CD14-positive monocyte (primary cell): ENCODE data around the gene FUT8. TPM values are rescaled to one million over a fixed set of nuclear protein-coding genes. Genes with fewer than 3 reads are reported as not detected.
A peak's percentile ranks its signal among the peaks of the same experiment; 100 is the strongest.

ENCODE experiments used
- DNase-seq, 3 donors: peaks; one replicate each; pipeline ENCODE4 v3.0.0-alpha.2; 2011 to 2022
- H2AFZ ChIP-seq: 2 replicates; pipeline ENCODE4 v1.6.0; 2012; ENCODE audit warnings: mild to moderate bottlenecking, low read depth, low read length, inconsistent platforms; ENCODE audit not compliant: insufficient read depth, poor library complexity, severe bottlenecking
- H3K27ac ChIP-seq, 2 donors: 1 replicate in 1 of 2; 2 replicates in 1 of 2; pipeline ENCODE4 v1.5.1; 2012 to 2013; ENCODE audit warnings: low read length in 2 of 2, control low read depth in 1 of 2, inconsistent platforms in 1 of 2, low read depth in 1 of 2, mild to moderate bottlenecking in 1 of 2
- H3K27me3 ChIP-seq, 2 donors: one replicate each; pipeline versions ENCODE4 v1.6.0 to v1.6.1; 2011 to 2013; ENCODE audit warnings: low read length in 2 of 2; ENCODE audit not compliant: control insufficient read depth in 2 of 2, insufficient read depth in 2 of 2
- H3K36me3 ChIP-seq, 2 donors: replicated peaks in 1 of 2; 1 replicate in 1 of 2; 2 replicates in 1 of 2; pipeline versions ENCODE4 v1.5.1 to v1.6.1; 2012 to 2013; ENCODE audit warnings: low read length in 2 of 2, control low read depth in 1 of 2, inconsistent platforms in 1 of 2, mild to moderate bottlenecking in 1 of 2; ENCODE audit not compliant: insufficient read depth in 2 of 2, control insufficient read depth in 1 of 2
- H3K4me1 ChIP-seq, 2 donors: 1 replicate in 1 of 2; 2 replicates in 1 of 2; pipeline versions ENCODE4 v1.5.1 to v1.6.1; 2012 to 2013; ENCODE audit warnings: low read length in 2 of 2, control low read depth in 1 of 2, inconsistent platforms in 1 of 2, mild to moderate bottlenecking in 1 of 2, moderate library complexity in 1 of 2; ENCODE audit not compliant: insufficient read depth in 2 of 2, control insufficient read depth in 1 of 2
- H3K4me2 ChIP-seq: replicated peaks from 2 replicates; pipeline ENCODE3; 2012; ENCODE audit warnings: low read length, moderate library complexity, mild to moderate bottlenecking; ENCODE audit not compliant: poor library complexity, severe bottlenecking; ENCODE audit errors: extremely low read depth
- H3K4me3 ChIP-seq, 3 experiments: fragments of 200-600 bp in 1 of 3; sonication (generic) in 1 of 3; replicated peaks in 1 of 3; 1 replicate in 2 of 3; 2 replicates in 1 of 3; pipeline ENCODE4 v1.5.1; 2011 to 2013; ENCODE audit warnings: low read length in 3 of 3, mild to moderate bottlenecking in 3 of 3, control low read depth in 2 of 3, low read depth in 2 of 3, inconsistent platforms in 1 of 3, moderate library complexity in 1 of 3
- H3K79me2 ChIP-seq: 2 replicates; pipeline ENCODE4 v1.6.0; 2012; ENCODE audit warnings: mild to moderate bottlenecking, control low read depth, inconsistent platforms, low read length, moderate library complexity; ENCODE audit not compliant: insufficient read depth
- H3K9ac ChIP-seq: 2 replicates; pipeline ENCODE4 v1.6.0; 2017; ENCODE audit warnings: low read length, mild to moderate bottlenecking; ENCODE audit not compliant: insufficient read depth, poor library complexity, severe bottlenecking
- H3K9me3 ChIP-seq, 2 donors: replicated peaks in 1 of 2; 1 replicate in 1 of 2; 2 replicates in 1 of 2; pipeline versions ENCODE4 v1.5.1 to v1.6.1; 2012 to 2013; ENCODE audit warnings: low read length in 2 of 2, control low read depth in 1 of 2; ENCODE audit not compliant: control insufficient read depth in 1 of 2, insufficient read depth in 1 of 2
- H4K20me1 ChIP-seq: 2 replicates; pipeline ENCODE4 v1.6.0; 2012; ENCODE audit warnings: mild to moderate bottlenecking, low read length, control low read depth, moderate library complexity; ENCODE audit not compliant: insufficient read depth
- H3K27ac Mint-ChIP-seq, 7 donors: one replicate each; pipeline ENCODE4 v1.8.0; 2020; ENCODE audit warnings: mild to moderate bottlenecking in 7 of 7, mixed read lengths in 7 of 7, moderate library complexity in 6 of 7, inconsistent platforms in 2 of 7
- H3K27me3 Mint-ChIP-seq, 3 donors: one replicate each; pipeline ENCODE4 v1.8.0; 2021 to 2022; ENCODE audit warnings: low read depth in 3 of 3, mild to moderate bottlenecking in 3 of 3, mixed read lengths in 3 of 3, moderate library complexity in 3 of 3, inconsistent platforms in 1 of 3
- H3K36me3 Mint-ChIP-seq, 2 donors: one replicate each; pipeline ENCODE4 v1.8.0; 2020; ENCODE audit warnings: mixed read lengths in 2 of 2, inconsistent platforms in 1 of 2, mild to moderate bottlenecking in 1 of 2
- H3K4me1 Mint-ChIP-seq: one replicate; pipeline ENCODE4 v1.8.0; 2020; ENCODE audit warnings: mild to moderate bottlenecking, mixed read lengths
- H3K4me3 Mint-ChIP-seq, 2 donors: one replicate each; pipeline ENCODE4 v1.8.0; 2020; ENCODE audit warnings: mild to moderate bottlenecking in 2 of 2, mixed read lengths in 2 of 2, moderate library complexity in 1 of 2
- H3K9me3 Mint-ChIP-seq, 7 donors: one replicate each; pipeline ENCODE4 v1.8.0; 2020 to 2022; ENCODE audit warnings: mixed read lengths in 7 of 7, mild to moderate bottlenecking in 6 of 7, moderate library complexity in 6 of 7, inconsistent platforms in 2 of 7
- WGBS: methylation state at CpG from one replicate; pipeline ENCODE4 v1.1.5; 2013; ENCODE audit warnings: missing lambda C conversion rate; ENCODE audit not compliant: insufficient coverage; 5-methylcytosine and 5-hydroxymethylcytosine counted together
- intact Hi-C, 2 donors: fragments of 100-400 bp; cut with micrococcal nuclease; formaldehyde crosslinking; loops; one replicate each; pipeline versions ENCODE4 v1.15.0 to v1.15.1; 2023
- polyA plus RNA-seq, 3 donors: library from polyadenylated mRNA; depleted of rRNA in 1 of 3; unstranded in 2 of 3; stranded (reverse) in 1 of 3; fragments of 300-500 nt in 2 of 3; fragments of >200 nt in 1 of 3; fragmentation: Illumina TruSeq in 2 of 3; gene quantifications; 1 replicate in 2 of 3; 2 replicates in 1 of 3; pipeline ENCODE4 v1.2.3, GENCODE V29; 2012 to 2021
- TF ChIP-seq, protein P1 (sequence below): fragments of 200-600 bp; IDR thresholded peaks from one replicate; pipeline ENCODE4 v1.8.0; 2022; ENCODE audit warnings: antibody characterized with exemption, mild to moderate bottlenecking

FUT8 gene
- polyA plus RNA-seq, 3 donors = 1.6 to 5.1 (median 5.0) TPM

DNA sequence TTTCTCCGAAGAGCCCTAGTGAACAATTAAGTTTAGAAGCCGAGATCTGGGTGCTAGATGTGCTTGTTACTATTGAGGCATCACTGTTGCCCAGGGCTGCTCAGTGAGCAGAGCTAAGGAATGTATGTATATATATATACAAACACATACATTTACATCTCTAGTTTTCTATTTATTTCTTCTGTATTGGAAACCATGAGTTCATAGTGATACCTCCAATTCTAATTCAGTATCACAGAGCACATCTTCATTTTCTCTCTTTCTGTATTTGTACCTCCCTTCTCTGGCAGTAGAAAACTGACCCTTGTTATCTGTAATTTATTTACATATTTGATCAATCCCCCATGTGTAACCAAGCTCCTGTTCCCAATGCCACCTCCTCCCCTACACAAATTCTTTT lies 40.7 kb upstream of the FUT8 start:
- H3K4me1 ChIP-seq = no peaks in the 10 kb centered on the region
- peaks cover 2 to 5% (median 2%) of the 10 kb centered on the region in 3 donors for H3K27me3 Mint-ChIP-seq
- peak overlapping the region in 1 of 7 donors; percentile 43 for H3K27ac Mint-ChIP-seq
- no peak overlapping the region for H2AFZ ChIP-seq
- TF ChIP-seq, protein P1, sequence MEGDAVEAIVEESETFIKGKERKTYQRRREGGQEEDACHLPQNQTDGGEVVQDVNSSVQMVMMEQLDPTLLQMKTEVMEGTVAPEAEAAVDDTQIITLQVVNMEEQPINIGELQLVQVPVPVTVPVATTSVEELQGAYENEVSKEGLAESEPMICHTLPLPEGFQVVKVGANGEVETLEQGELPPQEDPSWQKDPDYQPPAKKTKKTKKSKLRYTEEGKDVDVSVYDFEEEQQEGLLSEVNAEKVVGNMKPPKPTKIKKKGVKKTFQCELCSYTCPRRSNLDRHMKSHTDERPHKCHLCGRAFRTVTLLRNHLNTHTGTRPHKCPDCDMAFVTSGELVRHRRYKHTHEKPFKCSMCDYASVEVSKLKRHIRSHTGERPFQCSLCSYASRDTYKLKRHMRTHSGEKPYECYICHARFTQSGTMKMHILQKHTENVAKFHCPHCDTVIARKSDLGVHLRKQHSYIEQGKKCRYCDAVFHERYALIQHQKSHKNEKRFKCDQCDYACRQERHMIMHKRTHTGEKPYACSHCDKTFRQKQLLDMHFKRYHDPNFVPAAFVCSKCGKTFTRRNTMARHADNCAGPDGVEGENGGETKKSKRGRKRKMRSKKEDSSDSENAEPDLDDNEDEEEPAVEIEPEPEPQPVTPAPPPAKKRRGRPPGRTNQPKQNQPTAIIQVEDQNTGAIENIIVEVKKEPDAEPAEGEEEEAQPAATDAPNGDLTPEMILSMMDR = no peak
- H3K4me2 ChIP-seq = no peak overlapping the region
- no peak for DNase-seq
- no peaks in the 10 kb centered on the region for H4K20me1 ChIP-seq
- H3K9me3 ChIP-seq = no peaks in the 10 kb centered on the region
- H3K9me3 Mint-ChIP-seq = no peaks in the 10 kb centered on the region
- WGBS = no CpG with 5 or more reads among the region's 2 CpGs
- H3K36me3 ChIP-seq = no peaks in the 10 kb centered on the region
- H3K36me3 Mint-ChIP-seq = no peaks in the 10 kb centered on the region
- no peak overlapping the region for H3K4me3 Mint-ChIP-seq
- H3K27me3 ChIP-seq = no peaks in the 10 kb centered on the region
- H3K27ac ChIP-seq = no peak overlapping the region
- no peak overlapping the region for H3K9ac ChIP-seq
- H3K4me3 ChIP-seq = no peak overlapping the region
- peaks cover 6% of the 10 kb centered on the region for H3K4me1 Mint-ChIP-seq
- intact Hi-C loops = no loop called here
- no peaks in the 10 kb centered on the region for H3K79me2 ChIP-seq

DNA sequence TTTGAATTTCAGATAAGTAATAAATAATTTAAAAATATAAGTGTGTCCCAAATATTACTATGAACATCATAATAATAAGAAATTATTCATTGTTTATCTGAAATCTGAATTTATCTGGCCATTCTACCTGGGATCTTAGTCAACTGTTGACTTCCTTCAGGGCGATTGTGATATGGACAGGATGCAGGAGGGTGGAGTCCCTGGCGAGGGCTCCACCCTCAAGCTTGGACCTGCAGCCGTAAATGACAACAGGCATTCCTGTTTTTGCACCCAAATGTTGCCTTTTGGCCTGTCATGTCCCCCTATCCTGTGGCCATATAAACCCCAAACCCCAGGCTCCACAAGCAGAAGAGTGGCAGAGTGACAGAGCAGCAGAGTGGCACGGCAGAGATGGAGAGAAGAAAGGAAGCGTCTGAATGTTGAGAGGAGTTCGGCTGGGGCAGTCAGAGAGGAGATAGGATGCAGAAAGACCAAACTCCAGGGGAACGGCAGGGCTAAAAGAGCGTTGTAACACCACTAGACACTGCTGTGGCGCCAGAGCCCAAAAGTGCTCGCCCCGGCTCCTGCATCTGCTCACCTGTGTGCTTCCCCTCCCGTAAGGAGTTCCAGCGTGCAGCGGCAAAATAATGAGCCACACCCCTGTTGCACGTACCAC lies 39.4 kb upstream of the FUT8 start:
- no peak overlapping the region for H3K4me3 Mint-ChIP-seq
- Histone ChIP-seq H3K27me3 (no peaks in the 10 kb centered on the region), H3K79me2 (no peaks in the 10 kb centered on the region), H4K20me1 (no peaks in the 10 kb centered on the region), H3K4me3 (no peak overlapping the region), H3K27ac (no peak overlapping the region), H3K4me2 (no peak overlapping the region), H3K36me3 (no peaks in the 10 kb centered on the region), H2AFZ (no peak overlapping the region), H3K9me3 (no peaks in the 10 kb centered on the region), H3K9ac (no peak overlapping the region), H3K4me1 (no peaks in the 10 kb centered on the region)
- WGBS = 69% methylated on average over 12 of the region's 15 CpGs
- peaks cover 2% of the 10 kb centered on the region for H3K4me1 Mint-ChIP-seq
- H3K9me3 Mint-ChIP-seq = no peaks in the 10 kb centered on the region
- no peaks in the 10 kb centered on the region for H3K36me3 Mint-ChIP-seq
- H3K27me3 Mint-ChIP-seq = peaks cover 2 to 5% (median 2%) of the 10 kb centered on the region in 3 donors
- TF ChIP-seq, protein P1 = no peak
- H3K27ac Mint-ChIP-seq = no peak overlapping the region
- no peak for DNase-seq
- intact Hi-C loops = no loop called here
